GM12872 (cell line): ENCODE data around the gene PARS2.

ENCODE experiments used
- CTCF ChIP-seq: IDR thresholded peaks from 3 replicates; pipeline ENCODE4 v1.5.1; 2011; ENCODE audit warnings: low read depth, mild to moderate bottlenecking, low read length, moderate library complexity; ENCODE audit not compliant: insufficient read depth

Gene PARS2

GRCh38 chr1:54745864-54746263, 18.5 kb downstream of the PARS2 start:
- TF ChIP-seq CTCF, result no peak

GRCh38 chr1:54745274-54745673, 19.0 kb downstream of the PARS2 start:
- no peak for TF ChIP-seq CTCF

GRCh38 chr1:54744696-54745095, 19.6 kb downstream of the PARS2 start:
- TF ChIP-seq CTCF, result no peak

- no peak for TF ChIP-seq CTCF
Measured at GRCh38 chr1:54743416-54744226, 20.7 kb downstream of the PARS2 start.

GRCh38 chr1:54742282-54742681, 22.0 kb downstream of the PARS2 start:
- no peak for TF ChIP-seq CTCF

- no peak for TF ChIP-seq CTCF
Measured at GRCh38 chr1:54741531-54741930, 22.8 kb downstream of the PARS2 start.

GRCh38 chr1:54738244-54738643, 26.1 kb downstream of the PARS2 start:
- no peak for TF ChIP-seq CTCF
